ENCODE data around the gene TLE5. TPM values are rescaled to one million over a fixed set of nuclear protein-coding genes. Genes with fewer than 3 reads are reported as not detected.

TLE5 gene
- total RNA-seq, 4 donors from 2014 or later, result 339 to 403 (median 382) TPM

- 96% methylated on average over 7 of the region's 7 CpGs for WGBS
- no peak overlapping the region for H3K27ac ChIP-seq
- no peak overlapping the region for H3K4me3 ChIP-seq
- TF ChIP-seq POLR2A (IDR thresholded peaks at IDR 0.05), result no peak
- TF ChIP-seq EP300 (IDR thresholded peaks at IDR 0.05), result no peak
- TF ChIP-seq CTCF (IDR thresholded peaks at IDR 0.05), result no peak
- TF ChIP-seq POLR2AphosphoS5 (IDR thresholded peaks at IDR 0.05), result no peak
- no peaks in the 10 kb centered on the region for H3K36me3 ChIP-seq
- no peaks in the 10 kb centered on the region for H3K9me3 ChIP-seq
- peaks cover 8% of the 10 kb centered on the region for H3K4me1 ChIP-seq
- no peak for DNase-seq (ENCODE audit: low spot score in 2 of 2)
- H3K27me3 ChIP-seq, result no peaks in the 10 kb centered on the region
Measured at GRCh38 chr19:3083964-3084363, 21.7 kb upstream of the TLE5 start.

DNA sequence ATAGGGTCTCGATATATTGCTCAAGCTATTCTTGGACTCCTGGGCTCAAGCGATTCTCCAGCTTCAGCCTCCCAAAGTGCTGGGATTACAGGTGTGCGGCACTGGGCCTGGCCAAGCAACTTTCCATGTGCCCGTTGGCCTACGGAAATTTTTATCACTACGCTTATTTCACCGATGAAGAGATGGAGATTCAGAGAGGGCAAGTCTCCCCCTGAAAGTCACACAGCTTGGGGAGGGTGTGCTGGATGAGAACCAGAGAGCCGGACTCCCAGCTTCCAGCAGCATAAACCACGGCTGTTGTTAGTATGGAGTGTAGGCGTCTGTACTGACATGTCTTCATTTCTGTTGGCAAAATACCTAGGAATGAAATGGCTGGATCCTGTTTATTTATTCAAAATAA lies 20.0 kb upstream of the TLE5 start:
- Histone ChIP-seq H3K9me3 (no peaks in the 10 kb centered on the region), H3K4me1 (peaks cover 8% of the 10 kb centered on the region), H3K27ac (no peak overlapping the region), H3K27me3 (no peaks in the 10 kb centered on the region), H3K4me3 (no peak overlapping the region), H3K36me3 (no peaks in the 10 kb centered on the region)
- no peak for DNase-seq (ENCODE audit: low spot score in 2 of 2)
- WGBS, result 95% methylated on average over 10 of the region's 10 CpGs
- TF ChIP-seq CTCF (IDR thresholded peaks at IDR 0.05), result no peak
- TF ChIP-seq EP300 (IDR thresholded peaks at IDR 0.05), result no peak
- TF ChIP-seq POLR2A (IDR thresholded peaks at IDR 0.05), result no peak
- TF ChIP-seq POLR2AphosphoS5 (IDR thresholded peaks at IDR 0.05), result no peak

- Histone ChIP-seq H3K27ac (no peak overlapping the region), H3K4me3 (no peak overlapping the region), H3K9me3 (no peaks in the 10 kb centered on the region), H3K36me3 (no peaks in the 10 kb centered on the region), H3K4me1 (peaks cover 18% of the 10 kb centered on the region), H3K27me3 (no peaks in the 10 kb centered on the region)
- no peak for DNase-seq (ENCODE audit: low spot score in 2 of 2)
- no peak for TF ChIP-seq POLR2AphosphoS5 (IDR thresholded peaks at IDR 0.05)
- no peak for TF ChIP-seq EP300 (IDR thresholded peaks at IDR 0.05)
- TF ChIP-seq CTCF (IDR thresholded peaks at IDR 0.05), result no peak
- no peak for TF ChIP-seq POLR2A (IDR thresholded peaks at IDR 0.05)
- WGBS, result 22% methylated on average over 12 of the region's 12 CpGs
Measured at GRCh38 chr19:3080286-3080685, 18.0 kb upstream of the TLE5 start.

DNA sequence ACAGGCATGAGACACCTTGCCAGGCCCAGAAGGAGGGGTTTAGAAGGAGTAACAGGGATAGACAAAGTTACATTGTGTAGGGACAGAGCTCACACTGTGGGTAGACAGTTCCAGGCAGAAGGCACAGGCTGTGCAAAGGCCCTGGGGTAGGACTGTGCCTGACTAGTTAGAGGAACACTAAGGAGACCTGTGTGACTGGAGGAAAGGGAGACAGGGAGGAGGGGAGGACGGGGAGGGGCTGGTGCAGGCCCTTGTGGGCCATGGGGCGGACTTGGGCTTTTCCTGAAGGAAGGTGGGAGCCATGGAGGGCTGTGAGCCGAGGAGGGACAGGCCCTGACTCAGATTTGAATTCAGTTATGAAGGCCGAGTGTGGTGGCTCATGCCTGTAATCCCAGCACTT lies 17.3 kb upstream of the TLE5 start:
- TF ChIP-seq EP300 (IDR thresholded peaks at IDR 0.05) (no peak), POLR2AphosphoS5 (IDR thresholded peaks at IDR 0.05) (no peak), POLR2A (IDR thresholded peaks at IDR 0.05) (no peak), CTCF (IDR thresholded peaks at IDR 0.05) (no peak)

DNA sequence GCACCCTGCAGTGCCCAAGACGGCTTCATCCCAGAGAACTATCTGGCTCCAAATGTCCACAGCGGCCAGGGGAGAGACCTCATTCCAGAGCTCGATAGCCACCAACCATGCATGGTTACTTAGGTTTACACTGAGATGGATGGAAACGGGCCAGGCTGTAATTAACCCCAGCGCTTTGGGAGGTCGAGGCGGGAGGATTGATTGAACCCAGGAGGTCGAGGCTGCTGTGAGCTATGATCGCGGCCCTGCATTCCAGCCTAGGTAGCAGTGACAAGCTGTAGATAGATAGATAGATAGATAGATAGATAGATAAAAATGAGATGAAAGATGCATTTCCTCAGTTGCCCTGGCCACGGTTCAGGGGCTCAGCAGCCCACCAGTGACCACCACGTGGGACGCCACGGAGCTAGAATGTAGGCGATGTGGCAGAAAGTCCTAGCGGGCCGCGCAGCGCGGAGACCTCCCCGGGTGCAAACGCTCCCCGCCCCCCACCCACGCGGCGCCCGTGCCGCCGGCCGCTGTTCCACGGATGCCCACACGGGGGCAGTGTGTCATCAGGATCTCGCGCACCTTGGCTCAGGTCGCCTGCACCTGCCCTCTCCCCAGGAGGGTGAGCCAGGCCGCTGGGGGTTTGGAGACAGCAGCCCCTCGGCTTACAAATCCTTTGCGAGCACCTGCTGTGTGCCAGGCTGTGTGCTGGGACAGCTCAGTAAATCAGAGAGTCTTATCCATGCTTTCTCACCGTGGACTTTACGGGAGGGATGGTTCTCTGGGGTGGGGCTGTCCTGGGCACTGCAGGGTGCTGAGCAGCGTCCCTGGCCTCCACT lies 13.5 kb upstream of the TLE5 start:
- H3K36me3 ChIP-seq, result no peaks in the 10 kb centered on the region
- H3K27ac ChIP-seq, result no peak overlapping the region
- H3K4me3 ChIP-seq, result peak overlapping the region; percentile 6
- H3K27me3 ChIP-seq, result no peaks in the 10 kb centered on the region
- WGBS, result 11% methylated on average over 33 of the region's 41 CpGs
- peak; percentile 90 to 96 for TF ChIP-seq CTCF (IDR thresholded peaks at IDR 0.05)
- no peak for TF ChIP-seq POLR2AphosphoS5 (IDR thresholded peaks at IDR 0.05)
- DNase-seq (ENCODE audit: low spot score in 2 of 2), result no peak
- H3K9me3 ChIP-seq, result no peaks in the 10 kb centered on the region
- peaks cover 17% of the 10 kb centered on the region for H3K4me1 ChIP-seq

More for the DNA sequence above, 17.3 kb upstream of the TLE5 start:
- Histone ChIP-seq H3K27ac (no peak overlapping the region), H3K4me1 (peaks cover 18% of the 10 kb centered on the region), H3K36me3 (no peaks in the 10 kb centered on the region), H3K27me3 (no peaks in the 10 kb centered on the region), H3K4me3 (no peak overlapping the region), H3K9me3 (no peaks in the 10 kb centered on the region)
- 95% methylated on average over 4 of the region's 4 CpGs for WGBS
- DNase-seq (ENCODE audit: low spot score in 2 of 2), result no peak

Data from suprapubic skin (tissue), 4 donors.